GM21367 (cell line): Measurements from ENCODE around the gene HIF3A.

Source experiments
- ATAC-seq: cut with Tn5 transposase; IDR thresholded peaks from one replicate; pipeline ENCODE4 v1.9.1; 2021; ENCODE audit not compliant: unreplicated experiment

HIF3A gene

DNA sequence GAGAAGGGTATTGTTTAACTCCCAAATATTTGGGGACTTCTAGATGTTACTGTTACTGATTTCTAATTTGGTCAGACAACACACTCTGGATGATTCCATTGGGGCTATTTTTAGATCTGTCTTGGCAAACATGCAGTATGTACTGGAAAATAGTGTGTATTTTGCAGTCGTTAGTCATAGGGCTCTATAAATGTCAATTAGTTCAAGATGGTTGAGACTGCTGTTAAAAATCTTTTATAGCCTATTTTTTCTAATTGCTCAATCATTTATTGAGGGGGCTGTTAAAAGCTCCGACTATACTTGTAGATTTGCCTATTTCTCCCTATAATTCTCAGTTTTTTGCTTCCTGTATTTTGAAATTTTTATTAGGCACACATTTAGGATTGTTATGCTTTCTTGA lies 81.4 kb downstream of the HIF3A start:
- ATAC-seq, result no peak

DNA sequence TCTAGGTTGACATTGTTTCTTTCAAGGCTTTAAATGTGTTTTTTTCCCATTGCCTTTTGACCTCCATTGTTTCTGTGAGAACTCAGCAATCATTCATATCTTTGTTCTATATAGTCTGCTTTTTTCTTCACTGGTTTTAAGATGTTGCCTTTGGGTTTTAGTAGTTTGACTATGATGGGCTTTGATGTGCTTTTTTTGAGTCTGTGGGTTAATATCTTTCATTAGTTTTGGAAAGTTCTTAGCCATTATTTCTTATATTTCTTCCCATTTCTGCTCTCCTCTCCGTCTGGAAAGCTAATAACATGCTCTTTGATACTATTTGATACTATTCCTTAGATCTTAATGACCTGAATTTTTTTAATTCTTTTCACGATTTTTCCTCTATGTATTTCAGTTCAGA lies 83.8 kb downstream of the HIF3A start:
- no peak for ATAC-seq

DNA sequence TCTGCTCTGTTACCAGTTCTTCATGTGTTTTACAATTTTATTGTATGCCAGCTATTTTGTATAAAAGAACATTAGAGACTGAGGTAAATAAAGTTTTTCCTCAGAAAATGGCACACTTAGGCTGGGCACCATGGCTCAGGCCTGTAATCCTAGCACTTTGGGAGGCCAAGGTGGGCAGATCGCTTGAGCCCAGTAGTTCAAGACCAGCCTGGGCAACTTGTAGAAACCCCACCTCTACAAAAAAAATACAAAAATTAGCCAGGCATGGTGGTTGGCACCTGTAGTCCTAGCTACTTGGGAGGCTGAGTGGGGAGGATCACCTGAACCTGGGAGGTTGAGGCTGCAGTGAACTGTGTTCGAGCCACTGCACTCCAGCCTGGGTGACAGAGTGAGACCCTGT lies 84.5 kb downstream of the HIF3A start:
- no peak for ATAC-seq

DNA sequence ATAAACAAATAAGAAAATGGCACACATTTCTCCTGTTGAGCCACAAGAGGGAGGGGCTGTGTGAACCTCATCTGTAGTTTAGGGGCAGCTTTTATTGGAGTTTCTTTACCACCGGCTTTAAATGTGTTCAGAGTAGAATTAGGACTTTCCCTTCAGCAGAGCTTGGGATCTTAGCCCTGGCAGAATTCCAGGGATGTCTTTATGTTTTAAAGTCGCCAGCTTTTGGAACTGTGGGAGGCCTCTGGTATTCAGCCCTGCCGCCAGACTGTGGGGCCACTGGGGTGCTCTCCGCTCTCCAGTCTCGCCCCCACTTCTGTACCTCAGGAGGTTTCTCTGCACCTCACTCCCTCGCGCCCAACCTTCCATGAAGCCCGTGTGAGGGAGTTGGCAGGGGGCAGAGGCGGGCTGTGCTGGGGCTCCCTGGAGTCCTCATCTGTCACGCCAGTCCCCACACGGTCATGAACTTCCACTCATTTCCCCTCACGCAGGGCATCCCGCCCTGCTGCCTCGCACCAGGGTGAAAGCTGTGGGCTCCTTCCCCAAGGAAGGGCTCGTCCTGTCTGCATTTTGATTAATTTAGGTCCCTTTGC lies 85.0 kb downstream of the HIF3A start:
- no peak for ATAC-seq

DNA sequence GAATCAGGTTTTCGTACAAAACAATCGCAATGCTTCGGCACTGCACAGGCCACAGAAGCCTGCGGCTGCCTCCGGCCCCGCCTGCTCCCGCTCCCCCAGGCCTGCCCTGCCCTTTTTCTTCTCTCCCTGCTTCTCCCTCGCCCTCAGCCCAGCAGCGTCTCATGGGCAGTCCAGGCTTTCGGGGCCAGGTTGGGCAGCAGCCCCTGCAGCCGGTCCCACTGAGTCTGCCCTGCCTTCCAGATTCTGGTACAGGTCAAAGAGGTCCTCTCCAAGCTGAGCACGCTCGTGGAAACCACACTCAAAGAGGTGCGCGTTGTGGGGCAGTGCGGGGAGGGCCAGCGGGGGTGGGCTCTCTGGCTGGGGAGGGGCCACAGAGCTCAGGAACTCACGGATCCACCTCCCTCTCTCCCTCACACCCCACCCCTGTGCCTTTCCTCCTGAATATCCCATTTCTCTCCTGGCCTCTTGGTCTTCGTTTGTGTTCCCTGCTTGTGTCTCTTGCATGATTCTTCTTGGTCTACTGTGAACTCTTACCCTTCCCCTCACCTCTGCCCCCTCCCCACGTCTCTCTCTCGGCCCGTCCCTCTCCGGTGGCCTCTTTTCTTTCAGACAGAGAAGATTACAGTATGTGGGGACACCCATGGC lies 86.5 kb downstream of the HIF3A start:
- ATAC-seq, result no peak

DNA sequence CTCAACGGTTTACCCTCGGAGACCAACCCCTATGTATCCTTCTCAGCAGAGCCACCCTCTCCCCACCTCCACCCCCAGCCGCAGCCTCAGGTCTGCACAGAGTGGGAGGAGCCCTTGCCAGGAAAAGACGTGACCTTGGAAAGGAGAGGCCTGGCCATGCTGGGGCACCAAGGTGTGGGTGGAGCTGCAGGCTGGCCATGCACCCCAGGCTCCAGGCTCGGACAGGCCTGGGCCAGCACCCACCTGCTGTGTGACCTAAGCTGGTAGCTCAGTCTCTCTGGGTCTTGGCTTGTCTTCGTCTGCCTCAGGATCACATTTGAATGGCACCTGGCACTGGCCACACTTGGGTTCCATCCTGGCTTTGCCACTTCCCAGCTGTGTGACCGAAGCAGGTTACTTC lies 87.0 kb downstream of the HIF3A start:
- ATAC-seq, result no peak

DNA sequence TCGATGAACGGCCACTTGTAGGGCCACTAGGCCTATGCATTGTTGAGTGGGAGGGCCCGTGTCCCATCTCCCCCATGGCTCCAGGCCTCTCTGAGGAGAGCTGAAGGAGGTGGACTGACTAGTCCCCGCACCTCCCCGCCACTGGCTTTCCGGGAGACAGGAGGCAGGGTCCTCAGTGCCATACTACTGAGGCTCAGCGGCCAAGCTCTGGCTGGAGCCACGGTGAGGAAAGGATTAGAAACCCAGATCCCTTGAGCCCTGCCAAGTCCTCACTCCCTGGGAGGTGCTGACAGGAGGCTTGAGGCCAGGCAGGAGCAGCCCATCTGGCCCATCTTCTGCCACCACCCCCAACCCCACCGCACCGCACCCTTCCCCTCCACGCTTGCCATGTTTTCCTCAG lies 87.6 kb downstream of the HIF3A start:
- ATAC-seq, result no peak

DNA sequence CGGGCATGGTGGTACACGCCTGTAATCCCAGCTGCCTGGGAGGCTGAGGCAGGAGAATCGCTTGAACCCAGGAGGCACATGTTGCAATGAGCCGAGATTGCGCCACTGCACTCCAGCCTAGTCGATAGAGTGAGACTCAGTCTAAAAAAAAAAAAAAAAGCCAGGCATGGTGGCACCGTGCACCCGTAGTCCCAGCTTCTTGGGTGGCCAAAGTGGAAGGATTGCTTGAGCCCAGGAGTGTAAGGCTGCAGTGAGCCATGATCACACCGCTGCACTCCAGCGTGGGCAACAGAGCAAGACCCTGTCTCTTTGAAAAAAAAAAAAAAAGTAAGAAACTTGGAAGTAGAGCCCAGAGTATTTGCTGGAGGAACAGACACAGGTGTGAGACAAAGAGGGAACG lies 88.8 kb downstream of the HIF3A start:
- ATAC-seq, result no peak

DNA sequence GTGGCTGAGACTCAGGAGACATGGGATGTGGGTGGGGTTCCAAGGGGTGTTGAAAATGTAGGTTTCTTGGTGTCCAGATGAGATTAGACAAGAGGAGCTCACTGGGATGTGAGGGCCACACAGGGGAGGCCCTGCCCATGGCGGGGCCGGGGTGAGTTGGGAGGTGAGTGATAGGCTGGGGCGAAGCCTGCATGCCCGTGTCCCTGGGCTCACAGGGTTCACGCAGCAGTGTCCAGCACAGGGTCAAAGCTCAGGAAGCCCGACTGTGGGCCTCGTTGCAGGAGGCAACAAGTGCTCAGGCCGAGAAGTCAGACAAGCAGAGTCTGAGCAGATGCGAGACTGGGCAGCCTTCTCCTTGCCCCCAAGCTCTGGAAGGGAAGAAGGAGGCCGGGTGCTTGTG lies 89.3 kb downstream of the HIF3A start:
- ATAC-seq, result no peak

DNA sequence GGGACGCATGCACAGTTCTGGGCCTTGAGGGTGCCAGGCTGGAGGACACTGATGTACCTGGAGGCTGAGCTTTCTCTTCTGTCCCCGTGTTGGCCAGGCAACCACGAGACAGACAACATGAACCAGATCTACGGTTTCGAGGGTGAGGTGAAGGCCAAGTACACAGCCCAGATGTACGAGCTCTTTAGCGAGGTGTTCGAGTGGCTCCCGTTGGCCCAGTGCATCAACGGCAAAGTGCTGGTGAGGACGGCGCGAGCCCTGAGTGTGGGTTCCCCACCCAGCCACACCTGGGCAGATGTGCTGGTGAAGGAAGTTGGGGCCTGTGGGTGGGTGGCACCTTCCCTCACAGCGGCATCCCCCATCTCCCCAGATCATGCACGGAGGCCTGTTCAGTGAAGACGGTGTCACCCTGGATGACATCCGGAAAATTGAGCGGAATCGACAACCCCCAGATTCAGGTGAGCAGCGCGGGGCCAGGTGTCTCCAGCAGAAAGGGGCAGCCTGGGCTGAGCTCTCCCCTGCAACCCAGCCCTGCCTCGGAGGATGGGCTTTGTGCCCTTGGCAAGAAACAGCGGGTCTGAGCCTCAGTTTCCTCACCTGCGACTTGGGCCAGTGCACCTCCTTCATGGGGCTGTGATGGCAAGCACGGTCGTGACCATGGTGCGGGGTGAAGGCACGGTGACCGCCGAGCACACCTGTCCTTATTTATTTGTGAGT lies 90.3 kb downstream of the HIF3A start:
- no peak for ATAC-seq

DNA sequence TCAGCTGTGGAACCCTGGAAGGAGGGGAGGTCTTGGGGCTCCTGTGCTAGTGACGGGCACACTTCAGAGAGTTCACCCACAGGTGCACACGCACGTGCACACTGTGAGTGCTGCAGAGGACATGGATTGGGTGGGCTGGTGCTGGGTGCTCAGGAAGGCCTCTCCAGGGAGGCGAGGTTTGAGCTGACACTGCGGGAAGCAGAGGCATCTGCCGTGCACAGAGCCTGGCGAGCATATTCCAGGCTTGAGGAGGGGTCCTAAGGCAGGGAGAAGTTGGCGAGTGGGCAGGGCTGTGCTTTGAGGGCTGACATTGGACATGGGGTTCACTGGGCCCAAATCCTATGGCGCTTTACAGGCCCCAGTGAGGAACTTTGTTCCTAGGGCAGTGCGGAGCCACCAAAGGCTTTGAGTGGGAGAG lies 90.9 kb downstream of the HIF3A start:
- no peak for ATAC-seq

DNA sequence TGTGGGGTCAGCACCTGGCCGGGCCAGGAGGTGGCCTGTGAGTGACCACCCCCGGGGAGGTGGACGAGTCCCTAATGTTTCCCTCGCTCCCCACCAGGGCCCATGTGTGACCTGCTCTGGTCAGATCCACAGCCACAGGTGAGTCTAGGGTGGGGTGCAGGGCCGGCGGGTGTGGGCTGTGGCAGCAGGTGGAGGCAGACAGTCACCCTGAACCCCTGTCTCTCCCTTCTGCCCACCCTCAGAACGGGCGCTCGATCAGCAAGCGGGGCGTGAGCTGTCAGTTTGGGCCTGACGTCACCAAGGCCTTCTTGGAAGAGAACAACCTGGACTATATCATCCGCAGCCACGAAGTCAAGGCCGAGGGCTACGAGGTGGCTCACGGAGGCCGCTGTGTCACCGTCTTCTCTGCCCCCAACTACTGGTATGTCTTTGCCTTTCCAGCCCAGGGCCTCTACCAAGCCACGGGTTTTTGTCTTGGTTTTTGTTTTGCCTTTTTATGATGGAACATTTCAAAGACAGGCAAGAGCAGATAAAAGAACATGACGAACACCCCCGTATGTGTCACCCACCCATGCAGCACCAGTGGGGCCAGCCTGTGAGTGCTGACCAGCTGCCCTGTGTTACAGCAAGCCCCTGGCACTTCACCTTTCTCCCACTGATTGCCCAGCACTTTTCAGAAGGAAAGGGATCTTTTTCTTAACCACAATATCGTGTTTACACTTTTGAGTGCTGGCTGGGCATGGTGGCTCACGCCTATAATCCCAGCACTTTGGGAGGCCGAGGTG lies 91.7 kb downstream of the HIF3A start:
- ATAC-seq, result no peak

DNA sequence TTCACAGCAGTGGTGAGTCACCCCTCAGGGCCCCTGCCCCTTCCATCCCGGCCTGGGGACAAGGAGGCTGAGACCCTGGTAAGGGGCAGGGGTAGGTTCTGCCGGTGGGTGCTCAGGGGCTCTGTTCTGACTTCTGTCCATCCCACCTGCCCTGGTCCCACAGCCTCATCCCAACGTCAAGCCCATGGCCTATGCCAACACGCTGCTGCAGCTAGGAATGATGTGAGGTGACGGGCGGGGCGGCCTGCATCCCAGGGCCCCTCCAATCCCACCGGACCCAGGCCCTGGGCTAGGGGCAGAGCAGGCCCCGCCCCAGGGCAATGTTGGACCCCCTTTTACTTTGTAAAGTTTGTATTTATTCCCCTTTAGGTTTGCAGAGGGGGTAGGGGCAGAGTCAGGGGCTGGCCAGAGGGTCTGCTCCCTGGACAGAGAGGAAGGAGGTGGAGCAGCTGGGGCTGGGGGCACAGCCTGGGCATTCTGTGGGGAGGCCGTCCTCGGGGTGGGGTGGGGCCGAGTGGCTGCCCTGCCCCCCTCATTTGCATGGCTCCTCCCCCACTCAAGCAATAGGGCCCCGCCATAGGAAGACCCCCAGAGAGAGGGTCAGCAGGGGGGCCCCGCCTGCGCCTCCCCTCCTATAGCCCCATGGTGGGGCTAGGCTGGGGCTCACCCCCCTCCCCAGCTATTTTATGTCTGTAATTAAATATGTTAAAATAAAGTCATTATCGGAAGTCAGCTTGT lies 93.4 kb downstream of the HIF3A start:
- ATAC-seq, result no peak

DNA sequence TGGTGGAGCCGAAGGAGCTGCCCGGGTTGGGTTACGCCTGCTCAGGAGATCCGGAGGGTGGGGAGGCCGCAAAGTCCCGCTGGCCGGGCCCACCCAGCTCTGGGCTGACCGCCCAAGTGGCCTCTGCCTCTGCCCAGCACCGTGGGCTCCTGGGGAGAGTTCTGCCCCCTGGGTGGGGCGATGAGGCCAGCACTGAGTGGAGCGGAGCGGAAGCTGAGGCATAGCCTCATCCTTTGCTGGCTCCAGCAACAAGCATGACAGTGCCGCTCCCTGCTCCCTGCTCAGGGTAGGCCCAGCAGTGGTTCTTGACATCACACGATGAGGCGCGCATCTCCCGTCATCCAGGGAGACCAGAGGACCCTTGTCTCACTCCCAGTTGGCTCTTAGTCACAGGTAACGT lies 94.0 kb downstream of the HIF3A start:
- no peak for ATAC-seq

DNA sequence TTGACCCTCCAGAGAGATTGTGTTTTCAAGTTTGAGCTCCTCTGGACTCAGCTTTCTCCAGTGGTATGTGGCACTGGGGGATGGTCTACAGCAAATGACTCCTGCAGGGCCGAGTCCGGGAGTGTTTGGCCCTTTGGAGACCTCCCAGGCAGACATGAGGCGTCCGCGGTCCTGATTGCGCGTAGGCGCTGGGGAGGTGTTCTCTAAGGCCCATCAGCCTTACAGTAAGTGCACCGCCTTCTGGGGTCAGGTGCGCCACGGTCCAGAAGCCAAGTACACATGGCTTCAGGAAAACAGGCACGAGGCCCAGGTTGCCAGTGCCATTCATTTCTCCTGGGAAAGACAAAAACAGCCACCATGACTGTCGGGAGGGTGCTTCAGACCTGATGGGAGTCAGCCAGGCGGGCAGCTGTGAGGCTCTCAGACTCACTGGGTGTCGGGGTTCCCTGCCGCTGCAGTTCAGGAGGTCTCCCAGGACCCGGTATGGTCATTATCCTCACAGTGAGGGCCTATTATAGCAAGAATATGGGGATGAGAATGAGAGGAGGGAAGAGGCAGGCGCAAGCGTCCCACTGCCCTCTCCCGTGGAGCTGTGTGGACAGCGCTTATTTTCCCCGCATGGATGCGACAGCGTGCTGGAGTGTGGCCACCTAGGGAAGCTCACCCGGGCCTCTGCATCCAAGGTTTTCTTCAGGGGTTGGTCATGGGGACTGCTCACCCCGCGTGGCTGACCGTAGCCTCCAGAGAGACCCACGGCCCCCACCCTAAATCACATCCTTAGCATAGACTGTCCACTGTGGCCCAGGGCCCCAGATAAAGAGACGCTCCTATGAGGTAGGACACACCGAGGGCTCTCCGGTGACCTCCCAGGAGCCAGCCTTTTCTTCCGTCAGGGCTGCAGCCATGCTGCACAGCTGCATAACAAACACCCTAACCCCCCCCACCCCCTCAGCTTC lies 94.7 kb downstream of the HIF3A start:
- no peak for ATAC-seq

DNA sequence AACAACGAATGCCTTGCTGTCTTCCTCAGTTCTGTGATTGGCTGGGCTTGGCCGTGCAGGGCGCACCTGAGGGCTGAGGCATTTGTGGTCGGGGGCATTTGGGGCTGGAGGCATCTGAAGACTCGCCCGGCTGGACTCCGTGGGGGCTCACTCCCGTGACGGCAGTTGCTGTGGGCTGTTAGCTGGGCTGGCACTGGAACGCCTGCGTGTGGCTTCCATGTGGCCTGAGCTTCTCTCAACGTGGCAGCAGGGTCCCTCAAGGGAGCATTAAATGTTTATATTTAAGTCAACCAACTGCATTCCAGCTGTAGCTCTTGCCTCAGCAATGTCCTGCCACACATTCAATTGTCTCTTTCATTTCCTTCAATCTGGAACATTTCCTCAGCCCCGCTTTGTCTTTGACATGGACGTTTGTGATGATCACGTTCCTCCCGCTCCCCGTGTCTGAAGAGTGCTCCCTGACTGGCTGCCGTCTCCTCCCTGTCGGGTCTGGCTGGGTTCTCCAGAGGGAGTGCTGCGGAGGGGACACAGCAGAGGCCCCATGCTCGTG lies 95.5 kb downstream of the HIF3A start:
- ATAC-seq, result no peak

DNA sequence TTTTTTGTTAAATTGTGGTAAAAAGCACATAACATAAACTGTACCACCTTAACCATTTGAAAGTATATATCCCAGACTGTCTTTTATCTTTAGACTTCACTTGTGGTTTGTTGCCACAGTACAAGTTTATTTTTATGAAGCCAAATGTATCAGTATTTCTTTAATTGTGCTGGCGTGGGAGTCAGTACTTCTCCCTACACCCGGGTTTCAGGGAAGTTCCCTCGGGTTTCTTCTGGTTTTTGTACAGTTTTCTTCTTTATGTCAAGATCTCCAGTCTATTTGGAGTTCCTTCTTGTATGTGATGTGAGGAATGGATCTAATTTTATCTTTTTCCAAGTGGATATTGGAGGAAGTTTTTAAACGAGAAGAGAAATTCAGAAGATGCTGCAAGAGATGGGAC lies 96.0 kb downstream of the HIF3A start:
- no peak for ATAC-seq
